Embryonic facial prominence (tissue), 1 donor: ENCODE results near the gene ARL16.

ENCODE experiments used
- DNase-seq: peaks from one replicate; pipeline ENCODE4 v3.0.0-alpha.2; 2016; ENCODE audit errors: extremely low spot score

The ARL16 gene

DNA sequence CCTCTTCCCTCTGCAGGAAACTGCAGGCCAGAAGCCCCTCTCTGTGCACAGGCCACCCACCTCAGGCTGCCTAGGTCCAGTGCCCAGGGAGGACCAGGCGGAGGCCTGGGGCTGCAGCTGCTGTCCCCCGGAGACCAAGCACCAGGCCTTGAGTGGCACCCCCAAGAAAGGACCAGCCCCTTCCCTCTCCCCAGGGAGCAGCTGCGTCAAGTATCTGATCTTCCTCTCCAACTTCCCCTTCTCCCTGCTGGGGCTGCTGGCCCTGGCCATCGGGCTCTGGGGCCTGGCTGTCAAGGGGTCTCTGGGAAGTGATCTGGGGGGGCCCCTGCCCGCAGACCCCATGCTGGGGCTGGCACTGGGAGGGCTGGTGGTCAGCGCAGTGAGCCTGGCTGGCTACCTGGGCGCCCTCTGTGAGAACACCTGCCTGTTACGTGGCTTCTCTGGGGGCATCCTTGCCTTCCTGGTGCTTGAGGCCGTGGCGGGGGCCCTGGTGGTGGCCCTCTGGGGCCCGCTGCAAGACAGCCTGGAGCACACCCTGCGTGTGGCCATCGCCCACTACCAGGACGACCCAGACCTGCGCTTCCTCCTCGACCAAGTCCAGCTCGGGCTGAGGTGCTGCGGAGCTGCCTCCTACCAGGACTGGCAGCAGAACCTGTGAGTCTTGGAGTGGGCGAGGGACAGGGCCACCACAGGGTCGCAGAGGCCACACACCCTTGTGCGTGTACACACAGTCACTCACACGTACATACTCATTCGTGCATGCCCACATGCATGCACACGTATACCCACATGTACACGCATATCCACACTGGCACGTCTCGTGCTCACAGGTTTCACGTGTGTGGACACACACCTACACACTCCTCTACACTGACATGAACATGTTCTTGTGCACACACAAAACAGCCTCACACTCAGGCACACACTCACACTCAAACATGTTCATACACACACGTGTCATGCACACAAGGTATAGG, 38.3 kb downstream of the ARL16 start:
- no peak for DNase-seq

DNA sequence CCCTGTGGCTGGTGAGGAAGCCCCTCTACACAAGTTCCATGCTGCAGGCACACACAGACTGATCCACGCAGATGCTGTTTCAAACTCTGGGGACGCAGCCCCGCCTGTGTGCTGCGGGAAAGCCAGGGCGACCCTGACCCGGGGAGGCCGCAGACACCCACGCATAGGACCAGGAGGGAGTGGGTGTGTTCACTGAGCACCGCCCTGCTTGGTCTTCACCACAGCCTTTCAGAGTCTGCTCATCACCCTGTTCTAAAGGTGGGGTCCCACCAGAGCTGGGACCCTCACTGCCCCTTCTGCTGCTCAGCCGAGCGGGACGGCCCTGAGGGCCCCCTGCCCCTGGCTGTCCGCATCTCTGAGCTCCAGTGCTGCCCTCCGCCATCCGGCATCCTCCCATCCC, 39.1 kb downstream of the ARL16 start:
- DNase-seq: no peak

DNA sequence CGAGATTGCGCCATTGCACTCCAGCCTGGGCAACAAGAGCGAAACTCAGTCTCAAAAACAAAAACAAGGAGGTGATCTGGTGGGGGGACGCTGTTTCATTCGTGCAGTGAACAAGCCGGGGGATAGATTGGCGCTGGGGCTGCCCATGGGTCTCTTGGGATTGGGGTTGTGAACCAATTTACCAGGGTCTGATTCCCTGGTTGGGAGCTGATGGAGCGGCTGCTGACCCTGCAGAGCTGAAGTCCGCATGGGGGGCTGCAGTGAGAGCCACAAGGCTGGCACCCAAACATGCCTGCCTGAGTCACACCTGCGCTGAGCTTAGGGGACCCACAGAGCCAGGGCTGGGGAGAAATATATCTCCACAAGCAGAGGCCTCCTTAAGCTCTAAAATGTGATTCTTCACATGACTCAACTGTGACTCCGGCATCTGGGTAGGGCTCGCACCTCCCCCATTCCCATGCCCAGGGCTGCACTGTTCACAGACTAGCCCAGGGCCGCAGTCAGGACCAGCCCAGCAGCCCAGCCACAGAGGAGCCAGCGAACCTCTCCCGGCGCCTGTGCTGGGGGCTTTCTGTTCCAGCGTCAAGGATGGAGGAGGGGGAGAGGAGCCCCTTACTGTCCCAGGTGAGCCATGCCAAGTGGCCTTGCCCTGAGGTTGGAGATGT, 41.6 kb downstream of the ARL16 start:
- DNase-seq: no peak

DNA sequence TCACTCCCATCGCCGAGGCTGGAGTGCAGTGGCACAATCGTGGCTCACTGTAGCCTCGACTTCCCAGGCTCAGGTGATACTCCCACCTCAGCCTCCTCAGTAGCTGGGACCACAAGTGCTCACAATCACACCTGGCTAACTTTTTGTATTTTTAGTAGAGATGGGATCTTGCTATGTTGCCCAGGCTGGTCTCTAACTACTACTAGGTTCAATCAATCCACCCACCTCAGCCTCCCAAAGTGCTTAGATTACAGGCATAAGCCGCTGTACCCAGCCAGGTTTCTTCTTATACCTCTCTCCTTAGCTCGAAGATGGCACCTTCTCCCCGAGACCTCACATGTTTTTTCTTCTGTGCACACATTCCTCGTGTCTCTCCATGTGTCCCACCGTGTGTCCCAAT, 43.6 kb downstream of the ARL16 start:
- no peak for DNase-seq

DNA sequence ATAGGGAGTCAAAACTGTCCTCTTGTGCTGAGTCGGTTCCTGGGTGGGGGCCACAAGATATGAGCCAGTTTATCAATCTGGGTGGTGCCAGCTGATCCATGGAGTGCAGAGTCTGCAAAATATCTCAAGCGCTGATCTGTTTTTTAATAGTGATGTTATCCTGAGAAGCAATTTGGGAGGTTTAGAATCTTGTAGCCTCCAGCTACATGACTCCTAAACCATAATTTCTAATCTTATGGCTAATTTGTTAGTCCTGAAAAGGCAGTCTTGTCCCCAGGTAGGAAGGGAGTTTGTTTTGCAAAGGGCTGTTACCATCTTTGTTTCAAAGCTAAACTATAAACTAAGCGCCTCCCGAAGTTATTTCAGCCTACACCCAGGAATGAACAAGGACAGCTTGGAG, 44.9 kb downstream of the ARL16 start:
- no peak for DNase-seq

DNA sequence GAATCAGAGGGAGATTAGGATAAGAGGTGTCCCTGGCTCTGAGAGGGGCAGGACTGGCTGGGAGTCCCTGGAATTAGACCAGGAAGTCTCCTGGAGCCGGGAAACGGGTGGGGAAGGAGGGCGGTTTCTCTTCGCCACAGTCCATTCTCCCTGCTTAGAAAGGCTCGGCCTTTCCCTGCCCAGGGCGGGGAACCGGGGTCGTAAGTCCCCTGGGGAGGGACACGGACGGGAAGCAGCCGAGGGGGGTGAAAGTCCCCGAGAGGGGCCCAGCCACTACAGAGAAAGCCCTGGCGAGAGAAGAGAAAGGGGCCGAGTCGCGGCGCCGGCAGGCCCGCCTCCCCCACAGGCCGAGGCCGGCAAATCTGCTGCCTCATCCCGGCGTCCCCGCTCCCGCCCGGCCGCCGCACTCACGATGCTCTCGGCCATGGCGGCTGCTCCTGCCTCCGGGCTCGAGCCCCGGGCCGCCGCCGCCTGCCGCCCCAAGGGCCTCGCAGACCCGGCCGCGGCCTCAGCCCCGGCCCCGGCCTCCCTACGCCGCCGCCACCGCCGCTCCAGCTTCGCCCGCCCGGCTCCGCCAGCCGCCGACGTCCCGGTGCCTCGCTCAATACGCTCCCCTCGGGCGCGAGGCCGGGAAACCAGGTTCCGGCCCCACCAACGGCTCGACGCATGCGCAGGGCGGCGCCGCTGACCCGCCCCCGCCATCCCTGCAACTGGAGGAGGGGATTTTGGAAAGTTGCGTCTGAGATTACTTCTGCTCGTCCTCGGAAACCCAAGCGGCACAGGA, 46.9 kb downstream of the ARL16 start, which contains the start of the genes NPLOC4 and TSPAN10:
TSS of gene NPLOC4 (minus strand) at position 608 of the 784 bp plus-strand sequence. CDS start at position 426, 182 bp downstream.
TSS of gene TSPAN10 (plus strand) at position 692 of the 784 bp plus-strand sequence. CDS start 5,217 bp downstream, outside the sequence.
- DNase-seq: peak; percentile 83

DNA sequence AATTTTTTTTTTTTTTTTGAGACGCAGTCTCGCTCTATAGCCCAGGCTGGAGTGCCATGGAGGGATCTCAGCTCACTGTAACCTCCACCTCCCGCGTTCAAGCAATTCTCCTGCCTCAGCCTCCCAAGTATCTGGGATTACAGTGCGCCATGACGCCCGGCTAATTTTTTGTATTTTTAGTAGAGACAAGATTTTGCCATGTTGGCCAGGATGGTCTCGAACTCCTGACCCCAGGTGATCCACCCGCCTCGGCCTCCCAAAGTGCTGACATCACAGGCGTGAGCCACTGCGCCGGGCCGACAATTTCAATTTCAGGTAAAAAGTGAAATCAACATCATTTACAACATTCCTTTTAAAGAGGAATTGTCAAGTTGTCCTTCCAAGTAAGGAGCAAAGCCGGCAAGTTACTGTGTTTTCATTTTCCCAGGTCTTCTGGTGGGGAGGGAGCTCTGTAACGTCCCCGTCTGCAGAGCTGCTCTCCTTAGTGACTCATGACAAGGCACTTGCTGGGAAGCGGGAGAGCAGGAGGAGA, 47.6 kb downstream of the ARL16 start:
- no peak for DNase-seq

DNA sequence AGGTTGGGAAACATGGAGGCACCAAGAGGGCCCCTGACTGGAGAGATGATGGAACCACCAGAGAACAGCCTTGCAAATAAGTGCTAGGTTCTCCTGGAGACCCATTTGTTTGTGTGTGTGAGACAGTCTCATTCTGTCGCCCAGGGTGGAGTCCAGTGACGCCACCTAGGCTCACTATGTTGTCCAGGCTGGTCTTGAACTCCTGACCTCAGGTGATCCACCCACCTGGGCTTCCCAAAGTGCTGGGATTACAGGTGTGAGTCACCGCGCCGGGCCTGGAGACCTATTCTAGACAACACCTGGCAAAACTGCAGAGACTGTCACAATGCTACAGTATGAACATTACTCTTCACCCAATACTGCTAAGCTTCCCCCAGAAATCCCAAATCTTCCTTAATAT, 48.2 kb downstream of the ARL16 start:
- no peak for DNase-seq

DNA sequence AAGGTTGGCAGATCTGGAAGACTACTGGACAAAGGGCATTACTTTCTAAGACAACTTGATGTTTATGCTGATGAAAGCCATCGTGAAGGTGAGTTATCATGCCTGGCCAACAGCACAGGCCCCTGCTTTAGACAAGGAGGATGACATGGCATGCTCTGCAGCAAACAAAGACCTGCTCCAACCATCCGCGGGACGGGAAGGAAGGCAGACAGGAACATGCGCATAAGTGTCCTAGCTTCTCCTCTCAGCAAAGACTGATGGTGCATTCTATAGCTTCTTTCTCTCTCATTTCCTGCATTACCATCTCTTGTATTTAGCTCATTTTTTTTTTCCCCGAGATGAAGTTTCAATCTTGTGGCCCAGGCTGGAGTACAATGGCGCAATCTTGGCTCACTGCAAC, 52.1 kb downstream of the ARL16 start:
- DNase-seq: no peak
